Activated CD4-positive, CD25-positive, alpha-beta regulatory T cell (primary cell): ENCODE measurements around the gene MAGIX.
"Not testable (repeated sequence)": the region's sequence is repeated elsewhere in the genome, so short reads cannot be mapped to it uniquely, and the experiment has no call there.

ENCODE experiments used
- DNase-seq, 4 experiments: peaks; one replicate each; lab custom pipeline; 2025; lab: John Stamatoyannopoulos, UW

Gene MAGIX

GRCh38 chrX:49162620-49163019, at the start of gene MAGIX:
MAGIX (plus strand) TSS chrX:49162758; CDS start chrX:49162890, 132 bp downstream.
- no peak for DNase-seq

GRCh38 chrX:49116076-49116475, 46.5 kb upstream of the MAGIX start:
- no peak for DNase-seq

GRCh38 chrX:49116716-49117115, 45.8 kb upstream of the MAGIX start:
- no peak for DNase-seq

- no peak for DNase-seq
Observed at GRCh38 chrX:49117581-49117980, 45.0 kb upstream of the MAGIX start.

- no peak for DNase-seq
Observed at GRCh38 chrX:49120091-49120490, 42.5 kb upstream of the MAGIX start.

GRCh38 chrX:49122499-49122898, 40.1 kb upstream of the MAGIX start:
- no peak for DNase-seq

- not testable (repeated sequence) for DNase-seq
Observed at GRCh38 chrX:49127742-49128258, 34.8 kb upstream of the MAGIX start.

- no peak for DNase-seq
Observed at GRCh38 chrX:49129427-49129826, 33.1 kb upstream of the MAGIX start.

GRCh38 chrX:49132275-49132674, 30.3 kb upstream of the MAGIX start:
- not testable (repeated sequence) for DNase-seq

- no peak for DNase-seq
Observed at GRCh38 chrX:49133759-49134158, 28.8 kb upstream of the MAGIX start.

- no peak for DNase-seq
Observed at GRCh38 chrX:49137492-49137891, 25.1 kb upstream of the MAGIX start.

- DNase-seq: no peak
Observed at GRCh38 chrX:49139713-49140112, 22.8 kb upstream of the MAGIX start.

GRCh38 chrX:49142264-49142663, 20.3 kb upstream of the MAGIX start:
- DNase-seq: not testable (repeated sequence)

- not testable (repeated sequence) for DNase-seq
Observed at GRCh38 chrX:49143154-49143553, 19.4 kb upstream of the MAGIX start.

- DNase-seq: no peak
Observed at GRCh38 chrX:49147282-49147681, 15.3 kb upstream of the MAGIX start.

GRCh38 chrX:49147936-49148335, 14.6 kb upstream of the MAGIX start:
- DNase-seq: no peak

- DNase-seq: not testable (repeated sequence)
Observed at GRCh38 chrX:49148390-49149100, 14.0 kb upstream of the MAGIX start.

GRCh38 chrX:49149291-49149690, 13.3 kb upstream of the MAGIX start:
- DNase-seq: not testable (repeated sequence)

GRCh38 chrX:49153467-49153866, 9.1 kb upstream of the MAGIX start:
- DNase-seq: no peak

- DNase-seq: no peak
Observed at GRCh38 chrX:49155243-49155899, 7.2 kb upstream of the MAGIX start.

- peak; percentile 50 to 75 (median 70) for DNase-seq
Observed at GRCh38 chrX:49155900-49156837, 6.4 kb upstream of the MAGIX start.

- no peak for DNase-seq
Observed at GRCh38 chrX:49157194-49157593, 5.4 kb upstream of the MAGIX start.
